PFSK-1 (cell line): ENCODE results near the gene ABTB1.

ENCODE experiments used
- FOXP2 ChIP-seq: optimal IDR thresholded peaks from 2 replicates; pipeline ENCODE3; 2011; ENCODE audit warnings: borderline replicate concordance, control low read depth, inconsistent platforms; ENCODE audit not compliant: insufficient read depth; ENCODE audit errors: extremely low read length, extremely low read depth
- POLR2AphosphoS5 ChIP-seq: IDR thresholded peaks from 2 replicates; pipeline ENCODE4 v1.6.1; 2012; ENCODE audit warnings: low read depth, mild to moderate bottlenecking, control low read depth, low read length, moderate library complexity
- REST ChIP-seq, 2 experiments: IDR thresholded peaks; 2 replicates each; pipeline versions ENCODE4 v1.6.1 to v1.8.0; 2011 to 2012; ENCODE audit warnings: low read depth in 2 of 2, low read length in 2 of 2, control low read depth in 1 of 2, inconsistent platforms in 1 of 2, mild to moderate bottlenecking in 1 of 2, moderate library complexity in 1 of 2; ENCODE audit not compliant: insufficient read depth in 1 of 2
- SIN3A ChIP-seq: IDR thresholded peaks from 2 replicates; pipeline ENCODE4 v1.6.1; 2012; ENCODE audit warnings: mild to moderate bottlenecking, low read length, moderate library complexity, borderline replicate concordance; ENCODE audit not compliant: insufficient read depth
- TAF1 ChIP-seq: IDR thresholded peaks from 2 replicates; pipeline ENCODE4 v1.6.1; 2012; ENCODE audit warnings: low read length, control low read depth, borderline replicate concordance; ENCODE audit not compliant: insufficient read depth

ABTB1 gene

GRCh38 chr3:127706312-127706711, 33.6 kb downstream of the ABTB1 start:
- TF ChIP-seq TAF1: no peak
- no peak for TF ChIP-seq POLR2AphosphoS5
- TF ChIP-seq REST (IDR thresholded peaks at IDR 0.05; ENCODE audit: insufficient read depth in 1 of 2, low read depth in 2 of 2, low read length in 2 of 2): no peak
- no peak for TF ChIP-seq SIN3A
- TF ChIP-seq FOXP2: no peak

- TF ChIP-seq SIN3A: no peak
- no peak for TF ChIP-seq FOXP2
- no peak for TF ChIP-seq TAF1
- no peak for TF ChIP-seq POLR2AphosphoS5
- TF ChIP-seq REST (IDR thresholded peaks at IDR 0.05; ENCODE audit: insufficient read depth in 1 of 2, low read depth in 2 of 2, low read length in 2 of 2): no peak
Measured at GRCh38 chr3:127706785-127707351, 34.1 kb downstream of the ABTB1 start.

GRCh38 chr3:127707851-127708411, 35.2 kb downstream of the ABTB1 start:
- TF ChIP-seq FOXP2 (no peak), REST (IDR thresholded peaks at IDR 0.05; ENCODE audit: insufficient read depth in 1 of 2, low read depth in 2 of 2, low read length in 2 of 2) (no peak), TAF1 (no peak), SIN3A (no peak), POLR2AphosphoS5 (no peak)

- TF ChIP-seq POLR2AphosphoS5 (no peak), REST (IDR thresholded peaks at IDR 0.05; ENCODE audit: insufficient read depth in 1 of 2, low read depth in 2 of 2, low read length in 2 of 2) (no peak), FOXP2 (no peak), SIN3A (no peak), TAF1 (no peak)
Measured at GRCh38 chr3:127708837-127709236, 36.1 kb downstream of the ABTB1 start.
